ENCODE data around the gene COPG1. TPM values are rescaled to one million over a fixed set of nuclear protein-coding genes. Genes with fewer than 3 reads are reported as not detected.
"Not testable (repeated sequence)": the region's sequence is repeated elsewhere in the genome, so short reads cannot be mapped to it uniquely, and the experiment has no call there.

COPG1 gene
- total and polyA plus RNA-seq, 2 of the 4 experiments (the other 2 are of a cell fraction), result 203 to 446 TPM

DNA sequence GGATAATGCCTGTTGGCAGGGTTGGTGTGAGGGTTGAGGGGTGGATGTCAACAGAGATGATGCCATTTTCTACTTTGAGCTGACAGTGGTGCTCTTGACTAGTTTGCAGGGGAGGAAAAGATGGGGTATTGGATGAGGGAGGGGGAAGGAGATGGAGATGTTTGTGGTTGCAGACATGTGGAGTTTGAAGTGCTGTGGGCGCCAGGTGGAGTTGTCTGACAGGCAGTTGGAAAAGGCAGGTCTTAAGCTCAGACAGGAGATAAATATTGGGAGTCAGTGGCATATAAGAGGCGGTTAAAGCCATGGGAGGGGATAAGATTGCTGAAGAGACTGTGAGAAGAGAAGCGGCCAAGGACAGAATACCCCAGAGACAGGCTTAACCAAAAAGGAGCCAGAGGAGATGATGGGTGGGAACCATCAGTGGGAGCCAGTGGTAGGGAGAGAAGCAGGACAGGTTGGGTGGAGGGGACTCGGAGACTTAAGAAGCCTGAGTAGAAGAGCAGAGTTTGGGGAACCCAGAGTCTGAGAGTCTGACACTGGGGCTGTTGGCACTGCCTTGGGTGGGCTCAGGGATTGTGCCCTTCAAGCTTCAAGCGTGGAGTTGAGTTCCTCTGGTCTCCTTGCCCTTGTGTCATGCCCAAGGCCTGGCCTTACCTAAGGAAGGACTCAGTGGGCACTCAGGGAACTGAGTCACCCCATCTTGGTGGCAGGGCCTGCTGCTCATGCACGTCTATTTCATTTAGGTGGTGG, 13.9 kb downstream of the COPG1 start (continued):
- TF ChIP-seq MXI1 (IDR thresholded peaks at IDR 0.05; ENCODE audit: borderline replicate concordance, low read depth, low read length), result no peak

DNA sequence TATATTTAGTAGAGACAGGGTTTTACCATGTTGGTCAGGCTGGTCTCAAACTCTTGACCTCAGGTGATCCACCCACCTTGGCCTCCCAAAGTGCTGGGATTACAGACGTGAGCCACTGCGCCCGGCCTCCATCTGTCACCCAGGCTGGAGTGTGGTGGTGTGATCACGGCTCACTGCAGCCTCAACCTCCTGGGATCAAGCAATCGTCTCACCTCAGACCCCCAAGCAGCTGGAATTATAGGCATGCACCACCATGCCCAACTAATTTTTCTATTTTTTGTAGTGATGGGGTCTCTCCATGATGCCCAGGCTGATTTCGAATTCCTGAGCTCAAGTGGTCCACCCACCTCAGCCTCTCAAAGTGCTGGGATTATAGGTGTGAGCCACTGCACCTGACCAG, 15.6 kb downstream of the COPG1 start:
- dilution Hi-C loops (cut with HindIII; ENCODE audit: low sequenced_read_pairs, unreplicated experiment); H2AFZ ChIP-seq (replicated peaks; ENCODE audit: low read length, poor library complexity); BruUV-seq (replicated peaks); in situ Hi-C loops (cut with MboI; ENCODE audit: low sequenced_read_pairs); H3K4me2 ChIP-seq (ENCODE audit: low read depth, low read length); H4K8ac ChIP-seq (ENCODE audit: low read depth in 2 of 2, low read length in 2 of 2); POLR2A ChIA-PET (ENCODE audit: unreplicated experiment); H2BK120ac ChIP-seq (ENCODE audit: low read depth, low read length); H3K4me1 ChIP-seq (ENCODE audit: control insufficient read depth, insufficient read depth, low read length); H3K14ac ChIP-seq (replicated peaks; ENCODE audit: low read depth, low read length); H3K23ac ChIP-seq (ENCODE audit: low read depth, low read length); H2BK15ac ChIP-seq (ENCODE audit: low read depth, low read length); H4K91ac ChIP-seq (ENCODE audit: insufficient read depth, low read depth, low read length); H3K9ac ChIP-seq (ENCODE audit: low read depth, low read length); H3K27me3 ChIP-seq (ENCODE audit: control insufficient read depth, insufficient read depth, low read length); H2AK9ac ChIP-seq (replicated peaks; ENCODE audit: low read depth, low read length, poor library complexity); ATAC-seq (ENCODE audit: low read depth); intact Hi-C loops (cut with micrococcal nuclease); H2BK5ac ChIP-seq (ENCODE audit: low read depth, low read length, poor library complexity, severe bottlenecking); H2AK5ac ChIP-seq (ENCODE audit: low read depth, low read length); H3K4me3 ChIP-seq (ENCODE audit: insufficient read depth, low read depth, low read length); H3K27ac ChIP-seq (ENCODE audit: insufficient read depth, low read length); H3K9me3 ChIP-seq (ENCODE audit: control insufficient read depth, insufficient read depth, low read length); H3K4ac ChIP-seq (ENCODE audit: low read depth, low read length); H3K18ac ChIP-seq (ENCODE audit: low read depth, low read length); H2BK20ac ChIP-seq (ENCODE audit: low read depth, low read length); H4K5ac ChIP-seq (ENCODE audit: low read depth, low read length); DNase-seq; H3K56ac ChIP-seq (ENCODE audit: extremely low read depth, insufficient read depth, low read length): not testable (repeated sequence)
- Histone ChIP-seq H3K36me3 (ENCODE audit: control insufficient read depth, insufficient read depth, low read length) (peaks cover 85% of the 10 kb centered on the region), H4K20me1 (ENCODE audit: insufficient read depth, low read length) (peaks cover 68% of the 10 kb centered on the region), H3K79me1 (ENCODE audit: low read depth in 1 of 2, low read length in 2 of 2) (peaks cover 51 to 76% of the 10 kb centered on the region in 2 experiments), H3K9me1 (ENCODE audit: insufficient read depth, low read length) (peaks cover 18% of the 10 kb centered on the region)
- CTCF ChIA-PET, result interaction anchor here (0.6 kb wide), 1 partner anchor 18 kb away, joined by 3 read pairs; no protein-coding TSS in a partner anchor
- 100% methylated on average over 1 of the region's 6 CpGs; no CpG with 5 or more reads in 1 of the 2 experiments for WGBS, 2 experiments (ENCODE audit: extremely low coverage in 2 of 2, insufficient read length in 1 of 2)

All from IMR-90 (cell line).